Trophoblast cell (in vitro differentiated cells and primary cell): ENCODE data around the gene ZNF608.

ENCODE experiments used
- DNase-seq, 2 donors: peaks; one replicate each; pipeline ENCODE4 v3.0.0-alpha.2; 2016
- H2AFZ ChIP-seq: 2 replicates; pipeline ENCODE4 v1.6.1; 2013; ENCODE audit warnings: low read length, moderate library complexity, mild to moderate bottlenecking; ENCODE audit not compliant: insufficient read depth, poor library complexity
- H2AK5ac ChIP-seq: 2 replicates; pipeline ENCODE4 v1.6.1; 2013; ENCODE audit warnings: mild to moderate bottlenecking, low read length
- H2BK120ac ChIP-seq: 2 replicates; pipeline ENCODE4 v1.6.1; 2013; ENCODE audit warnings: low read length, mild to moderate bottlenecking, moderate library complexity; ENCODE audit not compliant: insufficient read depth, poor library complexity
- H2BK12ac ChIP-seq: 2 replicates; pipeline ENCODE4 v1.6.1; 2013; ENCODE audit warnings: mild to moderate bottlenecking, low read length, moderate library complexity
- H2BK5ac ChIP-seq: 2 replicates; pipeline ENCODE4 v1.6.1; 2013; ENCODE audit warnings: low read length, low read depth, moderate library complexity, mild to moderate bottlenecking; ENCODE audit not compliant: poor library complexity
- H3K14ac ChIP-seq: 2 replicates; pipeline ENCODE4 v1.6.1; 2013; ENCODE audit warnings: mild to moderate bottlenecking, low read length
- H3K18ac ChIP-seq: 2 replicates; pipeline ENCODE4 v1.6.1; 2013; ENCODE audit warnings: mild to moderate bottlenecking, low read length
- H3K23ac ChIP-seq: 2 replicates; pipeline ENCODE4 v1.6.1; 2013; ENCODE audit warnings: low read length
- H3K27ac ChIP-seq: 2 replicates; pipeline ENCODE4 v1.5.1; 2013; ENCODE audit warnings: low read depth, mild to moderate bottlenecking, inconsistent platforms, low read length, moderate library complexity
- H3K27me3 ChIP-seq: 2 replicates; pipeline ENCODE4 v1.6.1; 2013; ENCODE audit warnings: inconsistent platforms, mild to moderate bottlenecking, low read length, moderate library complexity; ENCODE audit not compliant: insufficient read depth
- H3K36me3 ChIP-seq, 2 experiments: 1 replicate in 1 of 2; 2 replicates in 1 of 2; pipeline ENCODE4 v1.6.1; 2013; ENCODE audit warnings: low read length in 2 of 2, mild to moderate bottlenecking in 2 of 2, moderate library complexity in 1 of 2; ENCODE audit not compliant: insufficient read depth in 2 of 2, control insufficient read depth in 1 of 2
- H3K4ac ChIP-seq: 2 replicates; pipeline ENCODE4 v1.6.1; 2013; ENCODE audit warnings: low read depth, mild to moderate bottlenecking, low read length, moderate library complexity
- H3K4me1 ChIP-seq, 2 experiments: 1 replicate in 1 of 2; 2 replicates in 1 of 2; pipeline ENCODE4 v1.6.1; 2013; ENCODE audit warnings: low read length in 2 of 2, mild to moderate bottlenecking in 2 of 2, moderate library complexity in 1 of 2; ENCODE audit not compliant: insufficient read depth in 2 of 2, control insufficient read depth in 1 of 2
- H3K4me2 ChIP-seq: 2 replicates; pipeline ENCODE4 v1.6.1; 2013; ENCODE audit warnings: inconsistent platforms, mild to moderate bottlenecking, low read length, moderate library complexity
- H3K4me3 ChIP-seq: 2 replicates; pipeline ENCODE4 v1.5.1; 2013; ENCODE audit warnings: mild to moderate bottlenecking, low read depth, low read length, inconsistent platforms
- H3K79me1 ChIP-seq: one replicate; pipeline ENCODE4 v1.6.1; 2013; ENCODE audit warnings: low read length
- H3K79me2 ChIP-seq: 2 replicates; pipeline ENCODE4 v1.6.1; 2013; ENCODE audit warnings: low read length, mild to moderate bottlenecking; ENCODE audit not compliant: control insufficient read depth, insufficient read depth, poor library complexity
- H3K9ac ChIP-seq: 2 replicates; pipeline ENCODE4 v1.6.1; 2013; ENCODE audit warnings: mild to moderate bottlenecking, low read length
- H3K9me3 ChIP-seq: 2 replicates; pipeline ENCODE4 v1.6.1; 2013; ENCODE audit warnings: low read depth, mild to moderate bottlenecking, control low read depth, inconsistent platforms, low read length; ENCODE audit not compliant: insufficient read depth
- H4K12ac ChIP-seq: 2 replicates; pipeline ENCODE4 v1.6.1; 2013; ENCODE audit warnings: low read depth, mild to moderate bottlenecking, low read length, moderate library complexity
- H4K8ac ChIP-seq: 2 replicates; pipeline ENCODE4 v1.6.1; 2013; ENCODE audit warnings: low read depth, mild to moderate bottlenecking, low read length, moderate library complexity
- H4K91ac ChIP-seq: one replicate; pipeline ENCODE4 v1.6.1; 2013; ENCODE audit warnings: low read depth, mild to moderate bottlenecking, low read length, moderate library complexity
- WGBS: extraction: QIAGEN DNeasy Blood & Tissue Kit; methylation state at CpG from one replicate; pipeline ENCODE4 v1.1.7; 2013; ENCODE audit warnings: missing lambda C conversion rate; ENCODE audit not compliant: insufficient read length, insufficient coverage; ENCODE audit errors: extremely low coverage; 5-methylcytosine and 5-hydroxymethylcytosine counted together

The ZNF608 gene

GRCh38 chr5:124725622-124726258 is 20.7 kb downstream of the ZNF608 start:
- no peaks in the 10 kb centered on the region for H3K4me1 ChIP-seq
- peaks cover 2% of the 10 kb centered on the region for H3K79me2 ChIP-seq
- no peaks in the 10 kb centered on the region for H3K79me1 ChIP-seq
- H3K9me3 ChIP-seq, result no peaks in the 10 kb centered on the region
- H2AK5ac ChIP-seq, result no peak overlapping the region
- H3K18ac ChIP-seq, result peak overlapping the region; percentile 18
- peak overlapping the region; percentile 54 for H4K12ac ChIP-seq
- no peak overlapping the region for H3K9ac ChIP-seq
- H3K14ac ChIP-seq, result no peak overlapping the region
- H3K23ac ChIP-seq, result no peak overlapping the region
- no peak overlapping the region for H2AFZ ChIP-seq
- peak overlapping the region; percentile 31 for H2BK12ac ChIP-seq
- H4K8ac ChIP-seq, result no peak overlapping the region
- DNase-seq, result no peak
- H3K4me2 ChIP-seq, result no peak overlapping the region
- 100% methylated on average over 1 of the region's 4 CpGs for WGBS
- no peak overlapping the region for H4K91ac ChIP-seq
- no peak overlapping the region for H2BK120ac ChIP-seq
- H3K27me3 ChIP-seq, result no peaks in the 10 kb centered on the region
- H3K27ac ChIP-seq, result no peak overlapping the region
- no peaks in the 10 kb centered on the region for H3K36me3 ChIP-seq
- H2BK5ac ChIP-seq, result no peak overlapping the region
- peak overlapping the region; percentile 75 for H3K4ac ChIP-seq
- H3K4me3 ChIP-seq, result no peak overlapping the region

GRCh38 chr5:124725040-124725434 is 21.4 kb downstream of the ZNF608 start:
- H3K79me1 ChIP-seq, result no peaks in the 10 kb centered on the region
- no peak overlapping the region for H3K23ac ChIP-seq
- no peak overlapping the region for H2BK120ac ChIP-seq
- H2AK5ac ChIP-seq, result no peak overlapping the region
- H3K4me1 ChIP-seq, result no peaks in the 10 kb centered on the region
- H3K79me2 ChIP-seq, result peaks cover 2% of the 10 kb centered on the region
- H3K9me3 ChIP-seq, result no peaks in the 10 kb centered on the region
- no peak overlapping the region for H4K8ac ChIP-seq
- no peak overlapping the region for H4K91ac ChIP-seq
- H3K9ac ChIP-seq, result no peak overlapping the region
- no peak overlapping the region for H3K18ac ChIP-seq
- no peak for DNase-seq
- H4K12ac ChIP-seq, result no peak overlapping the region
- no peak overlapping the region for H3K4ac ChIP-seq
- no peak overlapping the region for H2BK12ac ChIP-seq
- H3K4me2 ChIP-seq, result no peak overlapping the region
- H3K27ac ChIP-seq, result no peak overlapping the region
- no peak overlapping the region for H2AFZ ChIP-seq
- H3K14ac ChIP-seq, result no peak overlapping the region
- H2BK5ac ChIP-seq, result no peak overlapping the region
- no peaks in the 10 kb centered on the region for H3K36me3 ChIP-seq
- H3K4me3 ChIP-seq, result no peak overlapping the region
- no peaks in the 10 kb centered on the region for H3K27me3 ChIP-seq
- WGBS, result 100% methylated on average over 2 of the region's 4 CpGs

GRCh38 chr5:124724357-124725039 is 21.9 kb downstream of the ZNF608 start:
- H3K4me3 ChIP-seq, result no peak overlapping the region
- H4K12ac ChIP-seq, result no peak overlapping the region
- no peak overlapping the region for H3K23ac ChIP-seq
- no peak for DNase-seq
- no peak overlapping the region for H3K4me2 ChIP-seq
- H2BK12ac ChIP-seq, result no peak overlapping the region
- H3K36me3 ChIP-seq, result no peaks in the 10 kb centered on the region
- no peak overlapping the region for H3K18ac ChIP-seq
- H3K79me2 ChIP-seq, result peaks cover 2% of the 10 kb centered on the region
- H2AK5ac ChIP-seq, result no peak overlapping the region
- H3K4ac ChIP-seq, result no peak overlapping the region
- no peak overlapping the region for H4K91ac ChIP-seq
- no peak overlapping the region for H3K27ac ChIP-seq
- H2BK120ac ChIP-seq, result no peak overlapping the region
- H3K14ac ChIP-seq, result no peak overlapping the region
- no peak overlapping the region for H2BK5ac ChIP-seq
- H3K9me3 ChIP-seq, result no peaks in the 10 kb centered on the region
- H4K8ac ChIP-seq, result no peak overlapping the region
- H3K27me3 ChIP-seq, result no peaks in the 10 kb centered on the region
- no CpG with 5 or more reads among the region's 6 CpGs for WGBS
- no peaks in the 10 kb centered on the region for H3K79me1 ChIP-seq
- no peak overlapping the region for H2AFZ ChIP-seq
- no peaks in the 10 kb centered on the region for H3K4me1 ChIP-seq
- no peak overlapping the region for H3K9ac ChIP-seq

GRCh38 chr5:124721229-124721735 is 25.2 kb downstream of the ZNF608 start:
- no peaks in the 10 kb centered on the region for H3K79me1 ChIP-seq

More at GRCh38 chr5:124721229-124721735, 25.2 kb downstream of the ZNF608 start:
- no peak overlapping the region for H4K8ac ChIP-seq
- peaks cover 2% of the 10 kb centered on the region for H3K27me3 ChIP-seq
- H3K4me2 ChIP-seq, result no peak overlapping the region
- H2AK5ac ChIP-seq, result no peak overlapping the region
- no peak overlapping the region for H3K23ac ChIP-seq
- H3K4me1 ChIP-seq, result no peaks in the 10 kb centered on the region
- H4K12ac ChIP-seq, result no peak overlapping the region
- no peak overlapping the region for H2BK5ac ChIP-seq
- no peak overlapping the region for H3K9ac ChIP-seq
- no peak overlapping the region for H3K18ac ChIP-seq
- no peak overlapping the region for H3K27ac ChIP-seq
- H3K79me2 ChIP-seq, result no peaks in the 10 kb centered on the region
- DNase-seq, result no peak
- no CpG with 5 or more reads among the region's 8 CpGs for WGBS
- H4K91ac ChIP-seq, result no peak overlapping the region
- no peak overlapping the region for H3K4ac ChIP-seq
- H2AFZ ChIP-seq, result no peak overlapping the region
- no peak overlapping the region for H3K4me3 ChIP-seq
- no peaks in the 10 kb centered on the region for H3K36me3 ChIP-seq
- no peak overlapping the region for H3K14ac ChIP-seq
- H2BK120ac ChIP-seq, result no peak overlapping the region
- H2BK12ac ChIP-seq, result no peak overlapping the region
- no peaks in the 10 kb centered on the region for H3K9me3 ChIP-seq
